ENCODE data around the gene COG2.
"Not testable (repeated sequence)": the region's sequence is repeated elsewhere in the genome, so short reads cannot be mapped to it uniquely, and the experiment has no call there.

The COG2 gene

GRCh38 chr1:230680300-230681025, 38.2 kb downstream of the COG2 start:
- DNase-seq, result no peak

GRCh38 chr1:230681599-230681998, 39.3 kb downstream of the COG2 start:
- no peak for DNase-seq

- DNase-seq, result no peak
Observed at GRCh38 chr1:230682274-230682673, 40.0 kb downstream of the COG2 start.

GRCh38 chr1:230682882-230683610, 40.8 kb downstream of the COG2 start:
- no peak for DNase-seq

- DNase-seq, result no peak
Observed at GRCh38 chr1:230684146-230684545, 41.9 kb downstream of the COG2 start.

GRCh38 chr1:230684998-230685397, 42.7 kb downstream of the COG2 start:
- no peak for DNase-seq

- no peak for DNase-seq
Observed at GRCh38 chr1:230686747-230687146, 44.5 kb downstream of the COG2 start.

- DNase-seq, result no peak
Observed at GRCh38 chr1:230690101-230690500, 47.8 kb downstream of the COG2 start.

GRCh38 chr1:230691615-230692014, 49.3 kb downstream of the COG2 start:
- DNase-seq, result no peak

GRCh38 chr1:230693221-230693620, 50.9 kb downstream of the COG2 start:
- DNase-seq, result no peak

- DNase-seq, result no peak
Observed at GRCh38 chr1:230693777-230694176, 51.5 kb downstream of the COG2 start.

GRCh38 chr1:230694464-230694863, 52.2 kb downstream of the COG2 start:
- no peak for DNase-seq

GRCh38 chr1:230694991-230695390, 52.7 kb downstream of the COG2 start:
- no peak for DNase-seq

GRCh38 chr1:230696218-230696617, 53.9 kb downstream of the COG2 start:
- no peak for DNase-seq

GRCh38 chr1:230696722-230697437, 54.6 kb downstream of the COG2 start:
- no peak for DNase-seq

GRCh38 chr1:230698130-230698529, 55.8 kb downstream of the COG2 start:
- DNase-seq, result no peak

GRCh38 chr1:230698964-230699363, 56.7 kb downstream of the COG2 start:
- not testable (repeated sequence) for DNase-seq

GRCh38 chr1:230699716-230700115, 57.4 kb downstream of the COG2 start:
- no peak for DNase-seq

GRCh38 chr1:230700132-230700531, 57.9 kb downstream of the COG2 start:
- DNase-seq, result no peak

- no peak for DNase-seq
Observed at GRCh38 chr1:230701434-230701833, 59.2 kb downstream of the COG2 start.

- no peak for DNase-seq
Observed at GRCh38 chr1:230701895-230702768, 59.9 kb downstream of the COG2 start.

GRCh38 chr1:230702934-230703678, 60.8 kb downstream of the COG2 start:
- DNase-seq, result no peak
